ENCODE data around the gene STAG1.
"Not testable (repeated sequence)": the region's sequence is repeated elsewhere in the genome, so short reads cannot be mapped to it uniquely, and the experiment has no call there.

The STAG1 gene

DNA sequence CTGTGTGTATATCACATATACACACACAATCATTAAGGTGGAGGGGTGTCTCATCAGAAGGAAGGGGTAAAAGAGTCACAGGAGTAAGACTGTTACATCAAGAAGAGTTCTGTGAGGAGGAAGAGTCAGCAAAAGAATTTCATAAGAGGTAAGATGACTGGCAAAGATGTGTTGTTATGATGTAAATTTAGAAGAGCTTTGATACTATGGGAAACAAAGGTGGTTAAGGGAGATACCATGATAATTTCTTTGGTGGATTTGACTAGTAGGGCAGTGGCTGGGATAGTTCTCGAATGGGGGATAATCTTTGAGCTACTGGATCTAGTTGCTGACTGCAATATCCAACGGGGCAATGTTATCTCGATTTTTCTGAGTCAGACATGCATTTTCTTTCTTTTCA is 61.6 kb downstream of the STAG1 start:
- no peak overlapping the region for H3K4me3 ChIP-seq (ENCODE audit: low read depth, low read length)
- no peaks in the 10 kb centered on the region for H3K4me1 ChIP-seq (ENCODE audit: control insufficient read depth, insufficient read depth, low read length)
- peaks cover 6% of the 10 kb centered on the region for H3K9me3 ChIP-seq (ENCODE audit: control insufficient read depth, insufficient read depth, low read length)
- H3K9ac ChIP-seq (ENCODE audit: low read depth, low read length) = no peak overlapping the region
- H3K36me3 ChIP-seq (ENCODE audit: control insufficient read depth, insufficient read depth, low read length) = no peaks in the 10 kb centered on the region
- no peaks in the 10 kb centered on the region for H3K27me3 ChIP-seq (ENCODE audit: control insufficient read depth, insufficient read depth, low read length)

GRCh38 chr3:136685882-136686281 is 66.3 kb downstream of the STAG1 start:
- H3K9ac ChIP-seq (ENCODE audit: low read depth, low read length) = no peak overlapping the region
- H3K36me3 ChIP-seq (ENCODE audit: control insufficient read depth, insufficient read depth, low read length) = no peaks in the 10 kb centered on the region

DNA sequence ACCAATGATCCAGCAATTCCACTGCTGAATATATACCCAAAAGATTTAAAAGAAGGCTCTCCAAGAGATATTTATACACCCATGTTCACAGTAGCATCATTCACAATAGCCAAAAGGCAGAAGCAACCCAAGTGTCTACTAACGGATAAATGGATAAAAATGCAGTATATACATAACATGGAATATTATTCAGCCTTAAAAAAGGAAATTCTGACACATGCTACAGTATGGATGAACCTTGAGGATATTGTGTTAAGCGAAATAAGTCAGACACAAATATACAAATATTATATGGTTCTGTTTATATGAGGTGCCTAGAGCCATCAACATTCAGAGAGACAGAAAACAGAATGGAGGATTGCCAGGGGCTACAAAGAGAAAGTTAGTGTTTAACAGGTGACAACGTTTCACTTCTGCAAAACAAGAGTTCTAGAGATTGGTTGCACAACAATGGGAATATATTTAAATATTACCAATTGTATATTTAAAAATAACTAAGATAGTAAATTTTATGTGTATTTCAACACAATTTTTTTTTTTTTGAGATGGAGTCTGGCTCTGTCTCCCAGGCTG is 69.4 kb downstream of the STAG1 start:
- Histone ChIP-seq H3K9ac (ENCODE audit: low read depth, low read length) (no peak overlapping the region), H3K9me3 (ENCODE audit: control insufficient read depth, insufficient read depth, low read length) (no peaks in the 10 kb centered on the region), H3K4me3 (ENCODE audit: low read depth, low read length) (no peak overlapping the region), H3K4me1 (ENCODE audit: control insufficient read depth, insufficient read depth, low read length) (no peaks in the 10 kb centered on the region), H3K27me3 (ENCODE audit: control insufficient read depth, insufficient read depth, low read length) (no peaks in the 10 kb centered on the region), H3K36me3 (ENCODE audit: control insufficient read depth, insufficient read depth, low read length) (no peaks in the 10 kb centered on the region)

More at GRCh38 chr3:136685882-136686281, 66.3 kb downstream of the STAG1 start:
- H3K4me1 ChIP-seq (ENCODE audit: control insufficient read depth, insufficient read depth, low read length) = no peaks in the 10 kb centered on the region
- no peaks in the 10 kb centered on the region for H3K27me3 ChIP-seq (ENCODE audit: control insufficient read depth, insufficient read depth, low read length)
- no peak overlapping the region for H3K4me3 ChIP-seq (ENCODE audit: low read depth, low read length)
- no peaks in the 10 kb centered on the region for H3K9me3 ChIP-seq (ENCODE audit: control insufficient read depth, insufficient read depth, low read length)

GRCh38 chr3:136678981-136679380 is 73.2 kb downstream of the STAG1 start:
- Histone ChIP-seq H3K36me3 (ENCODE audit: control insufficient read depth, insufficient read depth, low read length) (no peaks in the 10 kb centered on the region), H3K4me1 (ENCODE audit: control insufficient read depth, insufficient read depth, low read length) (no peaks in the 10 kb centered on the region), H3K9ac (ENCODE audit: low read depth, low read length) (no peak overlapping the region), H3K4me3 (ENCODE audit: low read depth, low read length) (no peak overlapping the region), H3K27me3 (ENCODE audit: control insufficient read depth, insufficient read depth, low read length) (no peaks in the 10 kb centered on the region), H3K9me3 (ENCODE audit: control insufficient read depth, insufficient read depth, low read length) (no peaks in the 10 kb centered on the region)

- Histone ChIP-seq H3K4me1 (ENCODE audit: control insufficient read depth, insufficient read depth, low read length) (no peaks in the 10 kb centered on the region), H3K27me3 (ENCODE audit: control insufficient read depth, insufficient read depth, low read length) (no peaks in the 10 kb centered on the region), H3K36me3 (ENCODE audit: control insufficient read depth, insufficient read depth, low read length) (no peaks in the 10 kb centered on the region), H3K9ac (ENCODE audit: low read depth, low read length) (no peak overlapping the region), H3K9me3 (ENCODE audit: control insufficient read depth, insufficient read depth, low read length) (no peaks in the 10 kb centered on the region), H3K4me3 (ENCODE audit: low read depth, low read length) (no peak overlapping the region)
Observed at GRCh38 chr3:136676009-136676408, 76.2 kb downstream of the STAG1 start.

GRCh38 chr3:136675150-136675858 is 76.9 kb downstream of the STAG1 start:
- no peaks in the 10 kb centered on the region for H3K36me3 ChIP-seq (ENCODE audit: control insufficient read depth, insufficient read depth, low read length)
- no peaks in the 10 kb centered on the region for H3K9me3 ChIP-seq (ENCODE audit: control insufficient read depth, insufficient read depth, low read length)
- H3K4me3 ChIP-seq (ENCODE audit: low read depth, low read length) = no peak overlapping the region
- H3K9ac ChIP-seq (ENCODE audit: low read depth, low read length) = no peak overlapping the region
- no peaks in the 10 kb centered on the region for H3K4me1 ChIP-seq (ENCODE audit: control insufficient read depth, insufficient read depth, low read length)
- H3K27me3 ChIP-seq (ENCODE audit: control insufficient read depth, insufficient read depth, low read length) = no peaks in the 10 kb centered on the region

DNA sequence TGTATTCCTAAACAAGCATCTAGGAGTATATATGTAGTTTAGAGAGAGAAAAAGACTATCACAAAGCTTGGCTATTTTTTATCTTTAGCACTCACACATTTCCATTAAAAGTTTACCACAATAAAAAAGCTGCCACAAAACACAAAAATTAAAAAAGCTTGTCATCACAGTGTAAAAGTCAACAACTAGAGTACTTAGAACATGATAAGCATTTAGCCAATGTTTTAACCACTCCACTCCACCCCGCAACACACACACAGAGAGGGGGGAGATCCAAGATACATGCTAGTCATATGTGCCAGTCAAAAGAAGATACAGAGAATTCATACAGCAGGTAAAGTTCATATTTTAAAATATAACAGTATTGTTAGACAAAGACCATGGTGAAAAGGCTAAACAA is 79.7 kb downstream of the STAG1 start:
- Histone ChIP-seq H3K4me3 (ENCODE audit: low read depth, low read length) (no peak overlapping the region), H3K4me1 (ENCODE audit: control insufficient read depth, insufficient read depth, low read length) (no peaks in the 10 kb centered on the region), H3K36me3 (ENCODE audit: control insufficient read depth, insufficient read depth, low read length) (no peaks in the 10 kb centered on the region), H3K27me3 (ENCODE audit: control insufficient read depth, insufficient read depth, low read length) (no peaks in the 10 kb centered on the region), H3K9ac (ENCODE audit: low read depth, low read length) (no peak overlapping the region), H3K9me3 (ENCODE audit: control insufficient read depth, insufficient read depth, low read length) (no peaks in the 10 kb centered on the region)

- no peaks in the 10 kb centered on the region for H3K27me3 ChIP-seq (ENCODE audit: control insufficient read depth, insufficient read depth, low read length)
- no peak overlapping the region for H3K4me3 ChIP-seq (ENCODE audit: low read depth, low read length)
- no peaks in the 10 kb centered on the region for H3K4me1 ChIP-seq (ENCODE audit: control insufficient read depth, insufficient read depth, low read length)
- H3K36me3 ChIP-seq (ENCODE audit: control insufficient read depth, insufficient read depth, low read length) = no peaks in the 10 kb centered on the region
- no peaks in the 10 kb centered on the region for H3K9me3 ChIP-seq (ENCODE audit: control insufficient read depth, insufficient read depth, low read length)
- H3K9ac ChIP-seq (ENCODE audit: low read depth, low read length) = no peak overlapping the region
Observed at GRCh38 chr3:136671921-136672320, 80.3 kb downstream of the STAG1 start.

- H3K9ac ChIP-seq (ENCODE audit: low read depth, low read length) = no peak overlapping the region
- H3K27me3 ChIP-seq (ENCODE audit: control insufficient read depth, insufficient read depth, low read length) = no peaks in the 10 kb centered on the region
- no peaks in the 10 kb centered on the region for H3K36me3 ChIP-seq (ENCODE audit: control insufficient read depth, insufficient read depth, low read length)
- H3K4me1 ChIP-seq (ENCODE audit: control insufficient read depth, insufficient read depth, low read length) = no peaks in the 10 kb centered on the region
- no peak overlapping the region for H3K4me3 ChIP-seq (ENCODE audit: low read depth, low read length)
- no peaks in the 10 kb centered on the region for H3K9me3 ChIP-seq (ENCODE audit: control insufficient read depth, insufficient read depth, low read length)
Observed at GRCh38 chr3:136670166-136670565, 82.0 kb downstream of the STAG1 start.

DNA sequence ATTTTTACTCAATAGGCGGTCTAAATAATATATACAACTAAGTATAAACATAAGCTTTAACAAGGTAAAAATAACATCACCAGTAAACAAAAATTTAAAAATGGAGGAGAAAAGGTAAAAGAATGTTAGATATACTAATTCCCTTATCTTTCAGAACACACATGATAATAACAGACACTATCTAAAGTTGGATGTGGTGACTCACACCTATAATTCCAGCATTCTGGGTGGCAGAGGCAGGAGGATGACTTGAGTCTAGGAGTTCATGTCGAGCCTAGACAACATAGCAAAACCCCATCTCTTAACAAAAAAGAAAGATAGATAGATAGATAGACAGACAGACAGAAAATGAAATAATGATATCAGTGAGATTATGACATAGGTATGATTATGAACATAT is 85.1 kb downstream of the STAG1 start:
- no peak overlapping the region for H3K9ac ChIP-seq (ENCODE audit: low read depth, low read length)
- no peak overlapping the region for H3K4me3 ChIP-seq (ENCODE audit: low read depth, low read length)
- no peaks in the 10 kb centered on the region for H3K27me3 ChIP-seq (ENCODE audit: control insufficient read depth, insufficient read depth, low read length)
- no peaks in the 10 kb centered on the region for H3K36me3 ChIP-seq (ENCODE audit: control insufficient read depth, insufficient read depth, low read length)
- no peaks in the 10 kb centered on the region for H3K9me3 ChIP-seq (ENCODE audit: control insufficient read depth, insufficient read depth, low read length)
- H3K4me1 ChIP-seq (ENCODE audit: control insufficient read depth, insufficient read depth, low read length) = peaks cover 5% of the 10 kb centered on the region

DNA sequence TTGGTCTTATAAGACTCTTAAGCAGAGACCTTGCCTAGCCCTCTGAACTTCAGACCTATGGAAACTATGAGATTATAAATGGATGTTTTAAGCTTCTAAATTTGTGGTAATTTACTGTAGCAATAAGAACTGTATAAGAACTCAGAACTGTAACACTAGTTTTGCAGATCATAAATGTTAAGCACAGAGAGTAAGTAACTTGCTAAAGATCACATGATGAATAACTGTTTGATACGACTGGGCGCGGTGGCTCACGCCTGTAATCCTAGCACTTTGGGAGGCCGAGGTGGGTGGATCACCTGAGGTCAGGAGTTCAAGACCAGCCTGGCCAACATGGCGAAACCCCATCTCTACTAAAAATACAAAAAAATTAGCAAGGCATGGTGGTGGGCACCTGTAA is 85.9 kb downstream of the STAG1 start:
- H3K36me3 ChIP-seq (ENCODE audit: control insufficient read depth, insufficient read depth, low read length); H3K27me3 ChIP-seq (ENCODE audit: control insufficient read depth, insufficient read depth, low read length); H3K9ac ChIP-seq (ENCODE audit: low read depth, low read length); H3K4me3 ChIP-seq (ENCODE audit: low read depth, low read length); H3K4me1 ChIP-seq (ENCODE audit: control insufficient read depth, insufficient read depth, low read length); H3K9me3 ChIP-seq (ENCODE audit: control insufficient read depth, insufficient read depth, low read length): not testable (repeated sequence)

DNA sequence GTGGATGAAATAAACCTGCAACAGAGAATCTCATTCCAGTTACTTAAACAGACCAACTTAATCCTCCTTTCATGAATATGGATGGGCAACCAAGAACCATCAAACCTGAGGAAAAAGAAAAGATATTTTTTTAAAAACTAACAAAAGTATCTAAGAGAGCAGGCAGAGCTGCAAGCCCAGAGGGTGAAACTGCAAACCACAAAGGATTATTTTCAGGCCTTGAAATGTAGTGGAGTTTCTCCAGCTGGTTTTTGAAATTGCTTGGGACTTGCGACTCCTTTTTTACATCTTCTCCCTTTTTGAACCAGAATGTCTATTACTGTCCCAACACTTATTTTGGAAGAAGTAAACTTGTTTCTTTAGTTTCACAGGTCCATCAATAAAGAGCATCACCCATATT is 87.4 kb downstream of the STAG1 start:
- Histone ChIP-seq H3K9ac (ENCODE audit: low read depth, low read length) (no peak overlapping the region), H3K4me3 (ENCODE audit: low read depth, low read length) (no peak overlapping the region), H3K27me3 (ENCODE audit: control insufficient read depth, insufficient read depth, low read length) (no peaks in the 10 kb centered on the region), H3K36me3 (ENCODE audit: control insufficient read depth, insufficient read depth, low read length) (no peaks in the 10 kb centered on the region), H3K9me3 (ENCODE audit: control insufficient read depth, insufficient read depth, low read length) (no peaks in the 10 kb centered on the region), H3K4me1 (ENCODE audit: control insufficient read depth, insufficient read depth, low read length) (peaks cover 5% of the 10 kb centered on the region)
